Keratinocyte (primary cell): Measurements from ENCODE around the gene HS3ST6. TPM values are rescaled to one million over a fixed set of nuclear protein-coding genes. Genes with fewer than 3 reads are reported as not detected.

ENCODE experiments used
- DNase-seq: peaks from one replicate; pipeline ENCODE4 v3.0.0-alpha.2; 2011; ENCODE audit warnings: low read depth, missing footprints, low spot score
- FAIRE-seq: peaks from 2 replicates; lab custom pipeline; 2011; peaks lifted over from hg19 to GRCh38; lab: Jason Lieb, UNC
- H2AFZ ChIP-seq: 2 replicates; pipeline ENCODE4 v1.6.0; 2012; ENCODE audit warnings: low read length, control low read depth, inconsistent platforms; ENCODE audit not compliant: control insufficient read depth
- H3K27ac ChIP-seq: 2 replicates; pipeline ENCODE4 v1.5.1; 2011; ENCODE audit warnings: low read length; ENCODE audit not compliant: control insufficient read depth, insufficient read depth
- H3K27me3 ChIP-seq: 3 replicates; pipeline ENCODE4 v1.6.0; 2011; ENCODE audit warnings: low read length; ENCODE audit not compliant: control insufficient read depth, insufficient read depth; ENCODE audit errors: extremely low read depth
- H3K36me3 ChIP-seq, 2 experiments: 2 replicates in 1 of 2; 3 replicates in 1 of 2; pipeline ENCODE4 v1.5.1; 2011; ENCODE audit warnings: low read length in 2 of 2, mild to moderate bottlenecking in 1 of 2; ENCODE audit not compliant: control insufficient read depth in 2 of 2, insufficient read depth in 2 of 2; ENCODE audit errors: extremely low read depth in 1 of 2
- H3K4me1 ChIP-seq: 3 replicates; pipeline ENCODE4 v1.5.1; 2011; ENCODE audit warnings: low read length; ENCODE audit not compliant: control insufficient read depth, insufficient read depth; ENCODE audit errors: extremely low read depth
- H3K4me2 ChIP-seq: 3 replicates; pipeline ENCODE4 v1.6.0; 2011; ENCODE audit warnings: low read depth, low read length; ENCODE audit not compliant: control insufficient read depth, insufficient read depth; ENCODE audit errors: extremely low read depth
- H3K4me3 ChIP-seq, 3 experiments: fragments of 200-600 bp in 1 of 3; sonication (generic) in 1 of 3; 2 replicates in 2 of 3; 3 replicates in 1 of 3; pipeline ENCODE4 v1.5.1; 2011 to 2016; ENCODE audit warnings: low read length in 3 of 3, mild to moderate bottlenecking in 3 of 3, control low read depth in 2 of 3, inconsistent platforms in 1 of 3, low read depth in 1 of 3, mixed read lengths in 1 of 3, mixed run types in 1 of 3, moderate library complexity in 1 of 3; ENCODE audit not compliant: control insufficient read depth in 2 of 3, insufficient read depth in 2 of 3; ENCODE audit errors: extremely low read depth in 1 of 3
- H3K79me2 ChIP-seq: 2 replicates; pipeline ENCODE4 v1.6.0; 2012; ENCODE audit warnings: low read length; ENCODE audit not compliant: control insufficient read depth, insufficient read depth
- H3K9ac ChIP-seq: 3 replicates; pipeline ENCODE4 v1.6.0; 2011; ENCODE audit warnings: low read length; ENCODE audit not compliant: control insufficient read depth, insufficient read depth; ENCODE audit errors: extremely low read depth
- H3K9me1 ChIP-seq: 3 replicates; pipeline ENCODE4 v1.6.0; 2011; ENCODE audit warnings: low read length; ENCODE audit not compliant: control insufficient read depth, insufficient read depth; ENCODE audit errors: extremely low read depth
- H3K9me3 ChIP-seq: 2 replicates; pipeline ENCODE4 v1.5.1; 2012; ENCODE audit warnings: low read depth, low read length; ENCODE audit not compliant: control insufficient read depth
- H4K20me1 ChIP-seq: 3 replicates; pipeline ENCODE4 v1.6.0; 2011; ENCODE audit warnings: low read length; ENCODE audit not compliant: control insufficient read depth, insufficient read depth; ENCODE audit errors: extremely low read depth
- EZH2 ChIP-seq: IDR thresholded peaks from one replicate; pipeline ENCODE4 v1.6.1; 2012; ENCODE audit warnings: inconsistent platforms, mild to moderate bottlenecking, low read length, moderate library complexity
- dilution Hi-C: fragments of 300-500 bp; cut with MboI; formaldehyde crosslinking; loops from one replicate; pipeline ENCODE4 v1.7.0; 2020; ENCODE audit warnings: low sequenced_read_pairs; ENCODE audit not compliant: extremely low pct_ligation_motif_present
- polyA plus RNA-seq, 5 experiments: library from polyadenylated mRNA; depleted of rRNA in 3 of 5; stranded (reverse) in 3 of 5; stranded (forward) in 1 of 5; unstranded in 1 of 5; fragments of >200 nt; gene quantifications; 1 replicate in 1 of 5; 2 replicates in 3 of 5; 3 replicates in 1 of 5; pipeline versions ENCODE4 v1.2.1 to v1.2.3, GENCODE V29; 2011 to 2012; ENCODE audit warnings: missing spikeins in 2 of 5, low read depth in 1 of 5, low replicate concordance in 1 of 5
- TF ChIP-seq, protein P1 (sequence below), 3 experiments: IDR thresholded peaks in 1 of 3; conservative IDR thresholded peaks in 1 of 3; optimal IDR thresholded peaks in 1 of 3; 2 replicates in 2 of 3; 3 replicates in 1 of 3; pipeline versions ENCODE3 to v1.5.1; 2011; ENCODE audit warnings: low read length in 3 of 3, mild to moderate bottlenecking in 3 of 3, moderate library complexity in 2 of 3, control low read depth in 1 of 3, inconsistent platforms in 1 of 3; ENCODE audit not compliant: insufficient read depth in 2 of 3; ENCODE audit errors: extremely low read depth in 1 of 3

Gene HS3ST6
- polyA plus RNA-seq, 1 donor (not counting 4 experiments of a cell fraction or from before 2014, with no cell fraction given), result not detected

DNA sequence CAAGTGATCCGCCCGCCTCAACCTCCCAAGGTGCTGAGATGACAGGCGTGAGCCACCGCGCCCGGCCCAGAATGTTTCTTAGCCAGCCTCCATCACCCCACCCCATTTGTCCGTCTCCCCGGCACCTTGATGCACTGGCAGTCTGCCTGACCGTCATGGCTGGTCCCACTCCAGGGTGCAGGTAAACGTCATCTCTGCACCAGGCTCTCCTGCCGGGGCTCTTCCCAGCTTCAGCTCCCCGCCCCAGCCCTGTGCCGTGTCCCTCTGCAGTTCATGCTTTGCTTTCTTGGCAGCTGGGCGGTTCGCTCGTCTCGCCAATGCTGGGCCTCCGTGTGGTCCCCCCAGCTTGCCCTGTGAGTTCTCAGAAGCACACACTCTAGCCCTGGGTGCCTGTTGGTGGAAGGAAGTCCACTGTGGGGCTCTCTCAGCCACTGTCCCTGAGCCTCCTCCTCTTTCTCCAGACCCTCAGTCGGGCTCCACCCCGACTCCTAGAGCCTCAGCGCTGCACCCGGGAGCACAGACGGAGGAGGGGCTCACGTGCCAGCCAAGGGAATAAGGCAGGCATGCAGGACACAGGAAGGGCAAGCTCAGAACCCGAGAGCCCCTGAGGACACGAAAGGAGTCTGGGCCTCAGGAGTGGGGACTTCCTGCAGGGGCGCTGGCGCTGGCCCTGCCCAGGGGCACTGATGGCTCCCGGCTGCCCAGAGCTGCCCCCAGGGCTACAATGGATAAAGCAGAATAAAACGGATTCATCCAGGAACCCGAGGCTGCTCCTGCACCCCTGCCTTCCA lies 12.0 kb downstream of the HS3ST6 start:
- DNase-seq (no peak), FAIRE-seq (no peak)
- dilution Hi-C loops, result no loop called here
- Histone ChIP-seq H3K27ac (no peak overlapping the region), H3K9me1 (no peaks in the 10 kb centered on the region), H3K4me1 (peaks cover 4% of the 10 kb centered on the region), H4K20me1 (no peaks in the 10 kb centered on the region), H3K36me3 (no peaks in the 10 kb centered on the region), H3K79me2 (no peaks in the 10 kb centered on the region), H3K9me3 (no peaks in the 10 kb centered on the region), H3K4me3 (no peak overlapping the region), H3K4me2 (no peak overlapping the region), H2AFZ (no peak overlapping the region), H3K27me3 (peaks cover 39% of the 10 kb centered on the region), H3K9ac (no peak overlapping the region)
- TF ChIP-seq, protein P1, sequence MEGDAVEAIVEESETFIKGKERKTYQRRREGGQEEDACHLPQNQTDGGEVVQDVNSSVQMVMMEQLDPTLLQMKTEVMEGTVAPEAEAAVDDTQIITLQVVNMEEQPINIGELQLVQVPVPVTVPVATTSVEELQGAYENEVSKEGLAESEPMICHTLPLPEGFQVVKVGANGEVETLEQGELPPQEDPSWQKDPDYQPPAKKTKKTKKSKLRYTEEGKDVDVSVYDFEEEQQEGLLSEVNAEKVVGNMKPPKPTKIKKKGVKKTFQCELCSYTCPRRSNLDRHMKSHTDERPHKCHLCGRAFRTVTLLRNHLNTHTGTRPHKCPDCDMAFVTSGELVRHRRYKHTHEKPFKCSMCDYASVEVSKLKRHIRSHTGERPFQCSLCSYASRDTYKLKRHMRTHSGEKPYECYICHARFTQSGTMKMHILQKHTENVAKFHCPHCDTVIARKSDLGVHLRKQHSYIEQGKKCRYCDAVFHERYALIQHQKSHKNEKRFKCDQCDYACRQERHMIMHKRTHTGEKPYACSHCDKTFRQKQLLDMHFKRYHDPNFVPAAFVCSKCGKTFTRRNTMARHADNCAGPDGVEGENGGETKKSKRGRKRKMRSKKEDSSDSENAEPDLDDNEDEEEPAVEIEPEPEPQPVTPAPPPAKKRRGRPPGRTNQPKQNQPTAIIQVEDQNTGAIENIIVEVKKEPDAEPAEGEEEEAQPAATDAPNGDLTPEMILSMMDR (optimal IDR thresholded peaks at IDR 0.05 in 1 of 3, IDR thresholded peaks at IDR 0.05 in 1 of 3, conservative IDR thresholded peaks at IDR 0.05 in 1 of 3; ENCODE audit: extremely low read depth in 1 of 3, insufficient read depth in 2 of 3, low read length in 3 of 3), result no peak
- TF ChIP-seq EZH2, result peak; percentile 63

DNA sequence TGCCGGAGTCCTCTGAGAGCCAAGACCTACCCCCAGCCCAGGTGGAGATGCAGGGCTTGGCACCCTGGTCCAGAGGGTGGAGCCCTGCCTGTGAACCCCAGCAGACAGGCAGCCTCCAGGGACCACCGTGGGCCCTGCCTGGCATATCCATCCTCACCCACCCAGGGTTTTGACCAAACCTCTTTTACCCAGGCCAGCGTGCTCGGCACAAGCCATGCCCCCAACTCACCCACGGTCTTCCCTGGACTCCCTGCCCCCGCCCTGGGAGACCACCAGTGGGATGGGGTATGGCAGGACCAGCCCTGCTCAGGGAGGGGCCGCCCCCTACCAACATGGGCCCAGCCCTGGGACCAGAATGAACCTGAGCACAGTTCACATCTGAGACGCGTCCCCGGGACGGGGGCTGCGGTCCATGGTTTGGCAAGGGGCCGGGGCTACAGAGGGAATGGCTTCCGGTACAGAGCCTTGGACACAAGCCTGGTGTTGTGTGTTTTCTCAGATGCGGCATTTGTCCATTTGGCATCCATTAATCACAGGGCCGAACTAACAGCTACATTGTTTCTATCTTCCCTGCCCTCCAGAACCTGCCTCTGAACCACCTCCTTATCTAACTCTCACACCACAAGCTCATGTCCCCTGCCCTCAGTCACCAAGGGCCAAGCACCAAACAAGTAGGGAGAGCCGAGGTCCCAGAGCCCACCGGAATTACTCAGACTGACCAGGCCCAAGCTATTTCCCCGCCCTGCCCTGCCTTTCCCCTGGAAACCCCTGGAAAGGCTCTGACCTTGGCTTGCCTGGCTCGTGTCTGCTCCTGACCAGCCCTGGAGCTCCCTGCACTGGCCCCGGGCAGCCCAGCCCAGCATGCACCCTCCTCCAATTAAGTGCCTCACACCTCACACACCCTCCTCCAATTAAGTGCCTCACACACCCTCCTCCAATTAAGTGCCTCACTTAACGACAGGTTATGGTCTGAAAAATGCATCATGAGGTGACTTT lies 14.1 kb downstream of the HS3ST6 start:
- no peak overlapping the region for H3K9ac ChIP-seq
- no peak overlapping the region for H3K4me2 ChIP-seq
- TF ChIP-seq, protein P1 (optimal IDR thresholded peaks at IDR 0.05 in 1 of 3, IDR thresholded peaks at IDR 0.05 in 1 of 3, conservative IDR thresholded peaks at IDR 0.05 in 1 of 3; ENCODE audit: extremely low read depth in 1 of 3, insufficient read depth in 2 of 3, low read length in 3 of 3), result no peak
- TF ChIP-seq EZH2, result no peak
- no peaks in the 10 kb centered on the region for H3K79me2 ChIP-seq
- no peak overlapping the region for H3K27ac ChIP-seq
- H3K9me3 ChIP-seq, result no peaks in the 10 kb centered on the region
- H3K9me1 ChIP-seq, result no peaks in the 10 kb centered on the region
- no peaks in the 10 kb centered on the region for H3K36me3 ChIP-seq
- peaks cover 46% of the 10 kb centered on the region for H3K27me3 ChIP-seq
- no peak for FAIRE-seq
- H3K4me3 ChIP-seq, result no peak overlapping the region
- peaks cover 4% of the 10 kb centered on the region for H3K4me1 ChIP-seq
- no peaks in the 10 kb centered on the region for H4K20me1 ChIP-seq
- no peak overlapping the region for H2AFZ ChIP-seq
- dilution Hi-C loops, result no loop called here
- DNase-seq, result no peak
